Right lobe of liver (tissue), 6 donors: ENCODE measurements around the gene EXO5. TPM values are rescaled to one million over a fixed set of nuclear protein-coding genes. Genes with fewer than 3 reads are reported as not detected.
A peak's percentile ranks its signal among the peaks of the same experiment; 100 is the strongest.
"Not testable (repeated sequence)": the region's sequence is repeated elsewhere in the genome, so short reads cannot be mapped to it uniquely, and the experiment has no call there.

Experiments used
- ATAC-seq, 4 donors: fragments of 200-7000 bp; cut with Tn5 transposase; one replicate each; pipeline ENCODE4 v1.9.1; 2020; ENCODE audit warnings: mild to moderate bottlenecking in 4 of 4, moderate library complexity in 4 of 4
- DNase-seq, 3 donors: peaks; one replicate each; pipeline ENCODE4 v3.0.0-alpha.2; 2020
- H3K27ac ChIP-seq, 3 donors: fragments of 200-600 bp; one replicate each; pipeline ENCODE4 v1.8.0; 2022
- H3K27me3 ChIP-seq, 2 donors: fragments of 200-600 bp; one replicate each; pipeline ENCODE4 v1.8.0; 2022
- H3K36me3 ChIP-seq, 4 donors: fragments of 200-600 bp; sonication (generic) in 1 of 4; one replicate each; pipeline versions ENCODE4 v1.5.1 to v1.8.0; 2017 to 2022; ENCODE audit warnings: control low read depth in 1 of 4
- H3K4me1 ChIP-seq, 4 donors: fragments of 200-600 bp; sonication (generic) in 1 of 4; one replicate each; pipeline versions ENCODE4 v1.5.1 to v1.8.0; 2017 to 2022; ENCODE audit warnings: control low read depth in 1 of 4
- H3K4me3 ChIP-seq, 3 donors: fragments of 200-600 bp; one replicate each; pipeline ENCODE4 v1.8.0; 2022
- H3K9me3 ChIP-seq, 4 donors: fragments of 200-600 bp; sonication (generic) in 1 of 4; one replicate each; pipeline versions ENCODE4 v1.5.1 to v1.8.0; 2017 to 2022; ENCODE audit warnings: control low read depth in 1 of 4
- POLR2A ChIP-seq: fragments of 450-650 bp; IDR thresholded peaks from one replicate; pipeline ENCODE4 v1.6.1; 2017; ENCODE audit warnings: antibody characterized with exemption, mild to moderate bottlenecking
- WGBS: methylation state at CpG from one replicate; pipeline ENCODE4 v1.1.6; 2018; ENCODE audit warnings: low coverage, low lambda C conversion rate; ENCODE audit not compliant: insufficient coverage; ENCODE audit errors: missing lambda C conversion rate; 5-methylcytosine and 5-hydroxymethylcytosine counted together
- intact Hi-C, 2 donors: fragments of 100-400 bp; cut with DNase I; formaldehyde crosslinking; loops; one replicate each; pipeline versions ENCODE4 v1.11.2 to v1.14.1; 2022
- total RNA-seq, 6 experiments: library from RNA; depleted of rRNA in 2 of 6; stranded (reverse); fragments of >200 nt in 2 of 6; fragmentation: NEBNext Ultra II Directional in 3 of 6; extraction: Animal tissue kit (Norgen Biotek cat#: 25700) in 3 of 6; gene quantifications; one replicate each; pipeline versions ENCODE4 v1.1.0 to v1.2.4, GENCODE V29; 2016 to 2023
- TF ChIP-seq, protein P1 (sequence below), 4 donors: fragments of 200-600 bp in 3 of 4; fragments of 450-650 bp in 1 of 4; IDR thresholded peaks; one replicate each; pipeline versions ENCODE4 v1.5.1 to v1.8.0; 2016 to 2022; ENCODE audit warnings: antibody characterized with exemption in 4 of 4, mild to moderate bottlenecking in 2 of 4
- donor health status: DM: no; HTN: yes; CAD: no.
- donor health status: DM: no; HTN: no; CAD: no.
- donor health status: DM: no; HTN: no; CAD: no.
- donor health status: DM: no; HTN: yes; CAD: no.
- donor health status: DM: no; HTN: yes; CAD: no.

Gene EXO5
- total RNA-seq, 6 experiments from 2014 or later, result 2.5 to 7.7 (median 3.9) TPM

DNA sequence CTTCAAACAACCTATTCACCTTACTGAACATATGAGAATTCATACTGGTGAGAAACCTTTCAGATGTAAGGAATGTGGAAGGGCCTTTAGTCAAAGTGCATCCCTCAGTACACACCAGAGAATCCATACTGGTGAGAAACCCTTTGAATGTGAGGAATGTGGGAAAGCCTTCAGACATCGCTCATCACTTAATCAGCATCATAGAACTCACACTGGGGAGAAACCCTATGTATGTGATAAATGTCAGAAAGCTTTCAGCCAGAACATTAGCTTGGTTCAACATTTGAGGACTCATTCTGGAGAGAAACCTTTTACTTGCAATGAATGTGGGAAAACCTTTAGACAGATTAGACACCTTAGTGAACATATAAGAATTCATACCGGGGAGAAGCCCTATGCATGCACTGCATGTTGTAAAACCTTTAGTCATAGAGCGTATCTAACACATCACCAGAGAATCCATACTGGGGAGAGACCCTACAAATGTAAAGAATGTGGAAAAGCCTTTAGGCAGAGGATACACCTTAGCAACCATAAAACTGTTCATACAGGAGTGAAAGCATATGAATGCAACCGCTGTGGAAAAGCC lies 13.2 kb upstream of the EXO5 start:
- TF ChIP-seq, protein P1, sequence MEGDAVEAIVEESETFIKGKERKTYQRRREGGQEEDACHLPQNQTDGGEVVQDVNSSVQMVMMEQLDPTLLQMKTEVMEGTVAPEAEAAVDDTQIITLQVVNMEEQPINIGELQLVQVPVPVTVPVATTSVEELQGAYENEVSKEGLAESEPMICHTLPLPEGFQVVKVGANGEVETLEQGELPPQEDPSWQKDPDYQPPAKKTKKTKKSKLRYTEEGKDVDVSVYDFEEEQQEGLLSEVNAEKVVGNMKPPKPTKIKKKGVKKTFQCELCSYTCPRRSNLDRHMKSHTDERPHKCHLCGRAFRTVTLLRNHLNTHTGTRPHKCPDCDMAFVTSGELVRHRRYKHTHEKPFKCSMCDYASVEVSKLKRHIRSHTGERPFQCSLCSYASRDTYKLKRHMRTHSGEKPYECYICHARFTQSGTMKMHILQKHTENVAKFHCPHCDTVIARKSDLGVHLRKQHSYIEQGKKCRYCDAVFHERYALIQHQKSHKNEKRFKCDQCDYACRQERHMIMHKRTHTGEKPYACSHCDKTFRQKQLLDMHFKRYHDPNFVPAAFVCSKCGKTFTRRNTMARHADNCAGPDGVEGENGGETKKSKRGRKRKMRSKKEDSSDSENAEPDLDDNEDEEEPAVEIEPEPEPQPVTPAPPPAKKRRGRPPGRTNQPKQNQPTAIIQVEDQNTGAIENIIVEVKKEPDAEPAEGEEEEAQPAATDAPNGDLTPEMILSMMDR (IDR thresholded peaks at IDR 0.05), result no peak
- TF ChIP-seq POLR2A, result no peak
- no peak overlapping the region for H3K27ac ChIP-seq
- DNase-seq (no peak), ATAC-seq (no peak)
- no peaks in the 10 kb centered on the region for H3K27me3 ChIP-seq
- no peaks in the 10 kb centered on the region for H3K4me1 ChIP-seq
- no peak overlapping the region for H3K4me3 ChIP-seq
- peaks cover 0 to 24% (median 13%) of the 10 kb centered on the region in 4 donors for H3K9me3 ChIP-seq
- WGBS, result 100% methylated on average over 3 of the region's 4 CpGs
- intact Hi-C loops, result no loop called here
- H3K36me3 ChIP-seq, result peaks cover 0 to 27% (median 3%) of the 10 kb centered on the region in 4 donors

DNA sequence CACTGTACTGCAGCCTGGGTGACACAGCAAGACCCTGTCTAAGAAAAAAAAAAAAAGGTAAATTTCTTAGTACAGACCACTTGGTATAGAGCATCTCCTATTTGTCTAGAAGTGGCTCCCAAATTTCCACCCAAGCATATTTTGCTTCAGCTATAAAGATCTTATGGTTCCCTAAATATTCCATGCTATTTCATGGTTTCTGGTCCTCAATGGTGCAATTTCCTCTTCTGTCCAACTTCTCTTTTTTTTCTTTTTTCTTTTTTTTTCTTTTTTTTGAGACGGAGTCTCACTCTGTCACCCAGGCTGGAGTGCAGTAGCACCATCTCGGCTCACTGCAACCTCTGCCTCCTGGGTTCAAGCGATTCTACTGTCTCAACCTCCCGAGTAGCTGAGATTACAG lies 5.9 kb upstream of the EXO5 start:
- H3K4me3 ChIP-seq, H3K27me3 ChIP-seq, ATAC-seq, H3K27ac ChIP-seq, H3K36me3 ChIP-seq, DNase-seq, intact Hi-C loops, H3K4me1 ChIP-seq: not testable (repeated sequence)
- H3K9me3 ChIP-seq, result peaks cover 0 to 18% (median 4%) of the 10 kb centered on the region in 4 donors
- WGBS, result 87% methylated on average over 3 of the region's 4 CpGs

DNA sequence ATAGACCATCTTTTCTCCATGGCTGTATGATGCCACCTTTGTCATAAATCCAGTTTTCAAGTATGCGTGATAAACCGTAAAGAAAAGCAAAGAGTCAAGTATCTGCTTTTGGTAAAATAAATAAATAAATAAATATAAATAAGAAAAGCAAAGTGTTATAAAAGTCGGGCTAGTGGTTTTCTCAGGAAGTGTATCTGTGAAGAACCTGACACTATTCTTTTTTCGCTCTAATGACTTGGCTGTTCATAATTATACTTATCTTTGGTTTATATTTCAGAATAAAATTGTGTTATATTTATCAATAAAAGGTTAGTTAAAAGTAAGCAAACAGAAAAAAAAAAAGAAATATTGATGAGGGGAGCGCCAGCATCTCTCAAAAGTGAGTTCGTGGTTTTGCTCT lies 594 bp upstream of the EXO5 start:
- ATAC-seq, result no peak
- DNase-seq, result no peak
- peak overlapping the region; percentile 64 to 88 (median 81) for H3K4me3 ChIP-seq
- WGBS, result 62% methylated on average over 6 of the region's 6 CpGs
- TF ChIP-seq, protein P1 (IDR thresholded peaks at IDR 0.05), result no peak
- no peaks in the 10 kb centered on the region for H3K9me3 ChIP-seq
- intact Hi-C loops, result no loop called here
- H3K27me3 ChIP-seq, result no peaks in the 10 kb centered on the region
- peak overlapping the region; percentile 35 to 61 (median 46) for H3K27ac ChIP-seq
- peaks cover 0 to 4% (median 0%) of the 10 kb centered on the region in 4 donors for H3K4me1 ChIP-seq
- no peaks in the 10 kb centered on the region for H3K36me3 ChIP-seq

DNA sequence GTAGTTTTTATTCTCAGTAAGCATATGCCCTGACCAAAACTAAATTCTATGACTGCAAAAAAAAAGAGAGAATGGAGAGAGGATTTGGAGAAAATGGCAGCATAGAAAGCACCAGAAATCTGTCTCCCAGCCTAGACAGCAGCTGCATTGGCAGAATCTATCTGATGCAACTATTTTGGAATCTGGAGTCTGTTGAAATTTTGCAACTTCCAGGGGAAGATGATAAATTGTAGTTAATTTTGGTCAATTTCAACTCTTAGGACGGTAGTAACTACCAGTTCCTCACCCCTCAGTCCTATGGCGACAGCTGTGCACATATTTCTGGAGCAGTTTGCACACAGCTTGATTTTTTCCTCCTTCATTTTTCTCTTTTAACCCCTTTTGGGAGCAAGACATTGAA lies 10.9 kb downstream of the EXO5 start:
- H3K36me3 ChIP-seq, result no peaks in the 10 kb centered on the region
- no peaks in the 10 kb centered on the region for H3K27me3 ChIP-seq
- 70% methylated on average over 2 of the region's 2 CpGs for WGBS
- intact Hi-C loops, result no loop called here
- H3K9me3 ChIP-seq, result peaks cover 0 to 8% (median 0%) of the 10 kb centered on the region in 4 donors
- DNase-seq (no peak), ATAC-seq (no peak)
- no peak overlapping the region for H3K27ac ChIP-seq
- H3K4me1 ChIP-seq, result no peaks in the 10 kb centered on the region
- TF ChIP-seq, protein P1 (IDR thresholded peaks at IDR 0.05), result no peak
- no peak for TF ChIP-seq POLR2A
- no peak overlapping the region for H3K4me3 ChIP-seq

DNA sequence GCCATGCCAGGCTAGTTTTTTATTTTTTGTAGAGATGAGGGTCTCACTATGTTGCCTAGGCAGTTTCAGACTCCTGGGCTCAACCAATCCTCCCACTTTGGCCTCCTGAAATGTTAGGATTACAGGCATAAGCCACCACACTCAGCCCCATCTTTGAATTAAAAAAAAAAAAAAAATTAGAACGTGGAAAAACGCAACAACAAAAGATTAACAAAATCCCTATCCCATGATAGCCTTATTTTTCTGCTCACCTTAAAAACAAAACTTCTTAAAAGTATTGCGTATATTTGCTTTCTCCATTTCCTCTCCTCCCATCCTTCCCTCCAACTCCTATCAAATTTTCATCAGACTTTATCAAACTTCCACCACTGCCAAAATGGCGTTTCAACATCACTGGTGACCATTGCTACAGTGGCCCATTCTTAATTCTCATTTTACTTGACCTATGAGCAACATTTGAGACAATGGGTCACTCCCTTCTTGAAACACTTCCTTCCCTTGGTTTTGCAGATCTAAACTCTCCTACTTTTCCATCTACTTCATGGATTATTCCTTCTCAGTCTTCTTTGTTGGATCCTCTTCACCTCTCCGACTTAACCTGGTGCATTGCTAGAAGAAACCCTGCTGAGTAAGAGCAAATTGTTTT lies 22.3 kb downstream of the EXO5 start:
- TF ChIP-seq POLR2A, result no peak
- TF ChIP-seq, protein P1 (IDR thresholded peaks at IDR 0.05), result no peak
- H3K4me3 ChIP-seq, result peak overlapping the region; percentile 70 to 78 (median 77)
- peaks cover 0 to 23% (median 0%) of the 10 kb centered on the region in 4 donors for H3K4me1 ChIP-seq
- peak overlapping the region; percentile 68 to 82 (median 79) for H3K27ac ChIP-seq
- no peaks in the 10 kb centered on the region for H3K9me3 ChIP-seq
- ATAC-seq (no peak), DNase-seq (no peak)
- H3K27me3 ChIP-seq, result no peaks in the 10 kb centered on the region
- intact Hi-C loops, result no loop called here
- 23% methylated on average over 5 of the region's 5 CpGs for WGBS
- no peaks in the 10 kb centered on the region for H3K36me3 ChIP-seq
